Choroid plexus epithelial cell (primary cell): ENCODE results near the gene CYLC1.

ENCODE experiments used
- DNase-seq: peaks from one replicate; pipeline ENCODE4 v3.0.0-alpha.2; 2010; ENCODE audit warnings: low read depth
- H3K4me3 ChIP-seq: 2 replicates; pipeline ENCODE4 v1.5.1; 2011; ENCODE audit warnings: low read depth, mild to moderate bottlenecking, control low read depth, low read length, moderate library complexity
- CTCF ChIP-seq: conservative IDR thresholded peaks from 2 replicates; pipeline ENCODE4 v1.5.1; 2011; ENCODE audit warnings: low read depth, mild to moderate bottlenecking, control low read depth, inconsistent platforms, low read length, moderate library complexity

The CYLC1 gene

GRCh38 chrX:83860846-83861245, at the start of gene CYLC1:
Gene CYLC1 (plus strand): TSS chrX:83861146. CDS start chrX:83861183, 37 bp downstream.
- no peak for DNase-seq
- TF ChIP-seq CTCF = no peak
- H3K4me3 ChIP-seq = no peak within 1 kb of the TSS

- H3K4me3 ChIP-seq = no peak overlapping the region
- no peak for TF ChIP-seq CTCF
- no peak for DNase-seq
These were observed 41.6 kb upstream of the CYLC1 start for GRCh38 chrX:83819304-83819703.

GRCh38 chrX:83829874-83830273, 31.1 kb upstream of the CYLC1 start:
- no peak overlapping the region for H3K4me3 ChIP-seq
- DNase-seq = no peak
- TF ChIP-seq CTCF = no peak

DNA sequence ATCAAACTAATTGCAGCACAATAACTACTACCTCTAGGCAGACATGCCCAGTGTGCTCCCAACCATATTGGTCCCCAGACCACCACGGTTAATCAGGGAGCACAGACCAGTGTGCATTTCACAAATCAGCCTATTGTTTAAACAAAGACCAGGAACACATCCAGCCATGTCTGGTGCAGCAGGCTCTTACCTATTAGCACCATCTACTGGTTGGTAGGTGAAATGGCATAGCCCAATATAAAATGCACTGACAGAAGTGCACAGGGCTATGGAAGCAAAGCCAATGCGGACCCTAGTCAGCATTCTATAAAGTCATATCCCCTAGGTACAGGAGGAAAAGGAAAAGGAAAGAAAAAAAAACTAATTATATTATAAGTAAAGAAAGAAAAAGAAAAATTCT, 15.5 kb upstream of the CYLC1 start:
- TF ChIP-seq CTCF = peak; percentile 67

GRCh38 chrX:83847339-83847738, 13.6 kb upstream of the CYLC1 start:
- no peak for DNase-seq
- H3K4me3 ChIP-seq = no peak overlapping the region
- no peak for TF ChIP-seq CTCF

More for the DNA sequence above, 15.5 kb upstream of the CYLC1 start:
- DNase-seq = peak; percentile 30
- H3K4me3 ChIP-seq = no peak overlapping the region

DNA sequence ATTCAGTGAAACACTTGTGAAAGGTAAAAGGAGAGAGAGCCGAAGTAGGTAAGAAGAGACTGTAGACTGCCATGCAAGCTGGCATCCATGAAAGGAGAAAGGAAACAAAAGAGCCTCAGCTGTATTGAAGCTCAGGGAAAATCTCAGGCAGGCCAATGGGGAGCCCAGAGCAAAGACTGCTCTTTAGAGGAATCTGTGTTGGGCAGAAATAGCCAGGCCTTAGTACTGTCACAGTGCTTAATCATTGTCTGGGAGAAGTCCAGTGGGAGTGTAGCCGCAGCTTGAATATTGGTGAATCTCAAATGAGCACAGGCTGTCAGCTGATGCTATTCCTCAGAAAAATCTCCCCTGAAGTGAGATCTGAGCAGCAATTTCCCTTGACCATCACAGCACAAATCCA, 27.6 kb downstream of the CYLC1 start:
- TF ChIP-seq CTCF = no peak
- DNase-seq = no peak
- H3K4me3 ChIP-seq = no peak overlapping the region

DNA sequence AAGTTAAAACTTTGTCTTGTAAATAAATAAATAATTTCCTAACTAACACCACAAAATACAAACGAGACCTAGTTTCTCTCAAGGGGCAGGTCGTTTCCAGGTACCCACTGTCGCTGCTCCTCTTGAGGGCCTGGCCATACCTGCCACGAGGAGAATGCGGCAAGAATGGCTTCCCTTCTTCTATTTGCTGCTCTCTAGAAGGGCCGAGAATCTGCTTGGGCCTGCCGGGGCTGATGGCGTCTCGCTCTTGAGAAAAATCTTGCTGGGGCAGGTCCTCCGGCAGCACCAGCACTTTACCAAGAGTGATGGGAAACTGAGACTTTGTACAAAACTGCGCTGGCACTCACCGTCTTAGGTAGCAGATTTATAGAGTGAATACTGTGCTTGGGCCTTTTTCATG, 31.5 kb downstream of the CYLC1 start:
- TF ChIP-seq CTCF = no peak
- no peak for DNase-seq

More for the DNA sequence above, 31.5 kb downstream of the CYLC1 start:
- no peak overlapping the region for H3K4me3 ChIP-seq
